AG09309 (cell line): ENCODE measurements around the gene PIK3CA.
"Not testable (repeated sequence)": the region's sequence is repeated elsewhere in the genome, so short reads cannot be mapped to it uniquely, and the experiment has no call there.

ENCODE experiments used
- DNase-seq: peaks from one replicate; pipeline ENCODE4 v3.0.0-alpha.2; 2010; ENCODE audit warnings: low read depth
- H3K4me3 ChIP-seq: 2 replicates; pipeline ENCODE4 v1.5.1; 2011; ENCODE audit warnings: mild to moderate bottlenecking, low read depth, low read length, moderate library complexity; ENCODE audit not compliant: control insufficient read depth
- TF ChIP-seq, protein P1 (sequence below): IDR thresholded peaks from 2 replicates; pipeline ENCODE4 v1.5.1; 2011; ENCODE audit warnings: mild to moderate bottlenecking, low read depth, low read length, inconsistent platforms; ENCODE audit not compliant: insufficient read depth, control insufficient read depth; ENCODE audit errors: missing control alignments

PIK3CA gene

GRCh38 chr3:179113903-179114302, 34.3 kb upstream of the PIK3CA start:
- DNase-seq: no peak
- no peak overlapping the region for H3K4me3 ChIP-seq
- TF ChIP-seq, protein P1, sequence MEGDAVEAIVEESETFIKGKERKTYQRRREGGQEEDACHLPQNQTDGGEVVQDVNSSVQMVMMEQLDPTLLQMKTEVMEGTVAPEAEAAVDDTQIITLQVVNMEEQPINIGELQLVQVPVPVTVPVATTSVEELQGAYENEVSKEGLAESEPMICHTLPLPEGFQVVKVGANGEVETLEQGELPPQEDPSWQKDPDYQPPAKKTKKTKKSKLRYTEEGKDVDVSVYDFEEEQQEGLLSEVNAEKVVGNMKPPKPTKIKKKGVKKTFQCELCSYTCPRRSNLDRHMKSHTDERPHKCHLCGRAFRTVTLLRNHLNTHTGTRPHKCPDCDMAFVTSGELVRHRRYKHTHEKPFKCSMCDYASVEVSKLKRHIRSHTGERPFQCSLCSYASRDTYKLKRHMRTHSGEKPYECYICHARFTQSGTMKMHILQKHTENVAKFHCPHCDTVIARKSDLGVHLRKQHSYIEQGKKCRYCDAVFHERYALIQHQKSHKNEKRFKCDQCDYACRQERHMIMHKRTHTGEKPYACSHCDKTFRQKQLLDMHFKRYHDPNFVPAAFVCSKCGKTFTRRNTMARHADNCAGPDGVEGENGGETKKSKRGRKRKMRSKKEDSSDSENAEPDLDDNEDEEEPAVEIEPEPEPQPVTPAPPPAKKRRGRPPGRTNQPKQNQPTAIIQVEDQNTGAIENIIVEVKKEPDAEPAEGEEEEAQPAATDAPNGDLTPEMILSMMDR: no peak

- peak; percentile 34 for DNase-seq
- H3K4me3 ChIP-seq: not testable (repeated sequence)
Observed at GRCh38 chr3:179115444-179115843, 32.7 kb upstream of the PIK3CA start.

GRCh38 chr3:179116816-179117215, 31.3 kb upstream of the PIK3CA start:
- H3K4me3 ChIP-seq: no peak overlapping the region
- DNase-seq: no peak
- TF ChIP-seq, protein P1: no peak

- not testable (repeated sequence) for DNase-seq, H3K4me3 ChIP-seq
Observed at GRCh38 chr3:179132191-179132890, 15.8 kb upstream of the PIK3CA start.

DNA sequence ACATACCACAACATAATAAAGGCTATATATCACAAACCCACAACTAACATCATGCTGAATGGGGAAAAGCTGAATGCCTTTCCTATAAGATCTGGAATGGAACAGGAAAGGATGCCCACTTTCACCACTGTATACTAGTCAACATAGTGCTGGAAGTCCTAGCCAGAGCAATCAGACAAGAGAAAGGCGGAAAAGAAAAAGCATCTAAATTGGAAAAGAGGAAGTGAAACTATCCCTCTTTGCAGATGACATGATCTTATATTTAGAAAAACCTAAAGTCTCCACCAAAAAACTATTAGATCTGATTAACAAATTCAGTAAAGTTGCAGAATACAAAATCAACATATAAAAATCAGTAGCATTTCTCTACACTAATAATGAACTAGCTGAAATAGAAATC, 14.6 kb upstream of the PIK3CA start:
- no peak overlapping the region for H3K4me3 ChIP-seq
- no peak for DNase-seq

GRCh38 chr3:179136195-179136594, 12.0 kb upstream of the PIK3CA start:
- no peak overlapping the region for H3K4me3 ChIP-seq
- TF ChIP-seq, protein P1: no peak
- no peak for DNase-seq

More for the DNA sequence above, 14.6 kb upstream of the PIK3CA start:
- TF ChIP-seq, protein P1: no peak

GRCh38 chr3:179141890-179142289, 6.3 kb upstream of the PIK3CA start:
- TF ChIP-seq, protein P1: no peak
- no peak for DNase-seq
- H3K4me3 ChIP-seq: no peak overlapping the region
